A549 (cell line): Measurements from ENCODE around the gene TAF6L. TPM values are rescaled to one million over a fixed set of nuclear protein-coding genes. Genes with fewer than 3 reads are reported as not detected.
A peak's percentile ranks its signal among the peaks of the same experiment; 100 is the strongest.

Experiments
- ATAC-seq, 2 experiments: fragments of 200-7000 bp in 1 of 2; fragments of >200 bp in 1 of 2; cut with Nextera tagmentation in 1 of 2; cut with Tn5 transposase in 1 of 2; 3 replicates each; pipeline versions ENCODE4 v1.8.0 to v1.9.1; 2018 to 2020; ENCODE audit warnings: mild to moderate bottlenecking in 1 of 2, moderate library complexity in 1 of 2
- CTCF ChIA-PET: fragments of 300-600 bp; sonication (Branson Sonifier 250); formaldehyde crosslinking; extraction: SDS; loops from one replicate; lab custom pipeline; 2021; ENCODE audit warnings: antibody characterized with exemption, inconsistent platforms; lab: Yijun Ruan, JAX
- POLR2A ChIA-PET: fragments of 350-600 bp; formaldehyde crosslinking; extraction: SDS; loops from one replicate; lab custom pipeline; 2021; ENCODE audit warnings: antibody characterized with exemption, inconsistent platforms; lab: Yijun Ruan, JAX
- DNase-seq, 2 experiments: peaks; one replicate each; pipeline versions ENCODE4 v3.0.0 to v3.0.0-alpha.2; 2011 to 2016; ENCODE audit warnings: low read depth in 1 of 2, low spot score in 1 of 2
- FAIRE-seq: peaks from 2 replicates; lab custom pipeline; 2011; peaks lifted over from hg19 to GRCh38; lab: Jason Lieb, UNC
- H3K27ac ChIP-seq, 2 experiments: fragments of >200 bp; sonication (Bioruptor Twin); formaldehyde crosslinking; 3 replicates each; pipeline ENCODE4 v1.5.1; 2016 to 2017
- H3K4me1 ChIP-seq: fragments of >200 bp; sonication (Bioruptor Twin); formaldehyde crosslinking; 3 replicates; pipeline ENCODE4 v1.6.1; 2016
- H3K4me2 ChIP-seq: fragments of >200 bp; sonication (Bioruptor Twin); formaldehyde crosslinking; 3 replicates; pipeline ENCODE4 v1.6.1; 2016
- H3K4me3 ChIP-seq: fragments of >200 bp; sonication (Bioruptor Twin); formaldehyde crosslinking; 3 replicates; pipeline ENCODE4 v1.5.1; 2016
- H3K9me3 ChIP-seq: fragments of >200 bp; sonication (Bioruptor Twin); formaldehyde crosslinking; 3 replicates; pipeline ENCODE4 v1.6.1; 2016
- BHLHE40 ChIP-seq: IDR thresholded peaks from 2 replicates; pipeline ENCODE4 v1.6.1; 2012; ENCODE audit warnings: low read depth, low read length, inconsistent platforms
- CBX8 ChIP-seq: fragments of 200-600 bp; sonication (generic); IDR thresholded peaks from 2 replicates; pipeline ENCODE4 v1.6.1; 2016
- CHD2 ChIP-seq: fragments of 150-350 bp; IDR thresholded peaks from 2 replicates; pipeline ENCODE4 v1.6.1; 2014; ENCODE audit warnings: low read length; ENCODE audit not compliant: partially characterized antibody
- EHF ChIP-seq: fragments of 250-450 bp; sonication (Bioruptor Pico); IDR thresholded peaks from 2 replicates; pipeline ENCODE4 v1.5.0; 2020; ENCODE audit warnings: mild to moderate bottlenecking
- ESRRA ChIP-seq: fragments of 150-350 bp; IDR thresholded peaks from 2 replicates; pipeline ENCODE4 v1.6.1; 2014; ENCODE audit warnings: mild to moderate bottlenecking, low read length, borderline replicate concordance
- HDAC2 ChIP-seq: fragments of 200-600 bp; sonication (generic); IDR thresholded peaks from 2 replicates; pipeline ENCODE4 v1.6.1; 2016
- HOXB5 ChIP-seq: fragments of 250-450 bp; sonication (Bioruptor Pico); IDR thresholded peaks from 2 replicates; pipeline ENCODE4 v1.5.0; 2020; ENCODE audit warnings: mild to moderate bottlenecking, moderate library complexity
- MAX ChIP-seq: IDR thresholded peaks from 2 replicates; pipeline ENCODE4 v1.6.1; 2012
- MYC ChIP-seq: IDR thresholded peaks from 2 replicates; pipeline ENCODE4 v1.6.1; 2012; ENCODE audit warnings: mild to moderate bottlenecking, inconsistent platforms, low read length, improper control_type of control experiment, borderline replicate concordance
- NFE2L2 ChIP-seq: fragments of 150-350 bp; conservative IDR thresholded peaks from 2 replicates; pipeline ENCODE4 v1.6.1; 2014; ENCODE audit warnings: low read length
- NR3C1 ChIP-seq: fragments of >200 bp; sonication (Bioruptor Twin); formaldehyde crosslinking; IDR thresholded peaks from 3 replicates; pipeline ENCODE4 v1.6.1; 2017
- PHF8 ChIP-seq: fragments of 200-600 bp; sonication (generic); IDR thresholded peaks from 2 replicates; pipeline ENCODE4 v1.6.1; 2016; ENCODE audit warnings: low read depth, mild to moderate bottlenecking, antibody characterized with exemption, moderate library complexity, borderline replicate concordance
- POLR2A ChIP-seq: IDR thresholded peaks from 2 replicates; pipeline ENCODE4 v1.6.1; 2012; ENCODE audit warnings: mild to moderate bottlenecking, low read length
- RNF2 ChIP-seq: fragments of 200-600 bp; sonication (generic); IDR thresholded peaks from 2 replicates; pipeline ENCODE4 v1.6.1; 2016; ENCODE audit warnings: low read depth, mild to moderate bottlenecking, antibody characterized with exemption, moderate library complexity, borderline replicate concordance
- TFCP2L1 ChIP-seq: fragments of 250-450 bp; sonication (Bioruptor Pico); IDR thresholded peaks from 2 replicates; pipeline ENCODE4 v1.5.0; 2021; ENCODE audit warnings: mild to moderate bottlenecking
- ZC3H11A ChIP-seq: fragments of 450-650 bp; IDR thresholded peaks from 2 replicates; pipeline ENCODE4 v1.6.1; 2014; ENCODE audit warnings: antibody characterized with exemption, mild to moderate bottlenecking
- ZNF302 ChIP-seq: fragments of 250-450 bp; sonication (Bioruptor Pico); IDR thresholded peaks from 2 replicates; pipeline ENCODE4 v1.9.0; 2021; ENCODE audit warnings: inconsistent platforms, mild to moderate bottlenecking, moderate library complexity
- whole genome bisulfite sequencing: methylation state at CpG from one replicate; pipeline ENCODE4 v1.1.6; 2017; ENCODE audit errors: missing lambda C conversion rate; 5-methylcytosine and 5-hydroxymethylcytosine counted together
- polyA plus RNA-seq, 4 experiments: library from polyadenylated mRNA; depleted of rRNA in 3 of 4; stranded (reverse); fragments of >200 nt; fragmentation: RNase III in 1 of 4; extraction: RNeasy Plus Mini Kit Qiagen cat#74134 plus additional on column Dnase treatment in 1 of 4; gene quantifications; 2 replicates in 3 of 4; 3 replicates in 1 of 4; pipeline ENCODE4 v1.2.3, GENCODE V29; 2011 to 2017
- TF ChIP-seq, protein P1 (sequence below): IDR thresholded peaks from 2 replicates; pipeline ENCODE4 v1.6.1; 2012
- TF ChIP-seq, protein P2 (sequence below): fragments of 450-650 bp; IDR thresholded peaks from 2 replicates; pipeline ENCODE4 v1.6.1; 2014; ENCODE audit warnings: antibody characterized with exemption

The TAF6L gene
- polyA plus RNA-seq, 2 of the 4 experiments (the other 2 are of a cell fraction): 14.0 to 22.7 TPM

GRCh38 chr11:62796281-62796680, 25.1 kb downstream of the TAF6L start:
- Histone ChIP-seq H3K4me2 (no peak overlapping the region), H3K27ac (no peak overlapping the region), H3K4me3 (no peak overlapping the region), H3K4me1 (peaks cover 7% of the 10 kb centered on the region; the same call in 2 of the 3 replicates), H3K9me3 (no peaks in the 10 kb centered on the region)
- FAIRE-seq (no peak), ATAC-seq (no peak), DNase-seq (no peak)
- WGBS: 89% methylated on average over 7 of the region's 7 CpGs
- ChIA-PET CTCF (interaction anchor here (0.6 to 4.7 kb wide), 3 partner anchors 10 to 67 kb away, joined by 3 to 49 read pairs (median 3); partner anchors contain the start of gene TMEM179B), POLR2A (interaction anchor here (0.8 to 1.4 kb wide), 3 partner anchors 10 to 45 kb away, joined by 4 to 5 read pairs (median 5); no protein-coding TSS in a partner anchor)
- TF ChIP-seq MAX (no peak), BHLHE40 (no peak), NFE2L2 (no peak), ESRRA (no peak)
- TF ChIP-seq, protein P1, sequence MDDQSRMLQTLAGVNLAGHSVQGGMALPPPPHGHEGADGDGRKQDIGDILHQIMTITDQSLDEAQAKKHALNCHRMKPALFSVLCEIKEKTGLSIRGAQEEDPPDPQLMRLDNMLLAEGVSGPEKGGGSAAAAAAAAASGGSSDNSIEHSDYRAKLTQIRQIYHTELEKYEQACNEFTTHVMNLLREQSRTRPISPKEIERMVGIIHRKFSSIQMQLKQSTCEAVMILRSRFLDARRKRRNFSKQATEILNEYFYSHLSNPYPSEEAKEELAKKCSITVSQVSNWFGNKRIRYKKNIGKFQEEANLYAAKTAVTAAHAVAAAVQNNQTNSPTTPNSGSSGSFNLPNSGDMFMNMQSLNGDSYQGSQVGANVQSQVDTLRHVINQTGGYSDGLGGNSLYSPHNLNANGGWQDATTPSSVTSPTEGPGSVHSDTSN: no peak

DNA sequence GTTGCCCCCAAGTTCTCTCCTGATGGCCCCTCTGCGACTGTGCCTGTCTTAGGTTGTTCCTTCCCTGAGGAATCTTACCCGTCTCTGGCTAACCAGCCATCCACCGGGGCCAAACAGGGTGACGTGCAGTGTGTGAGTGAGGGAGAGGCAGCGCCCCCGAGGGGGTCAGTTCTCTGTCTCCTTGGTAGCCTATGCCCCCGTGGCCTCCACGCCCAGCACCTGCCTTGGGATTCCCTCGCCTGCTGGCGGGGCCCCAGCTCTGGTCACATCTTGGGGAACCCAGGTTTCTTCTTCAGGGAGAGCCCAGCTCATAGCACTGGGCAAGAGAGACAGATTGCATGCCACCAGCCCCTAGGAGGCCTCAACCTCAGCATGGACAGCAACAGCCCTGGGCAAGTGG, 28.3 kb downstream of the TAF6L start:
- ChIA-PET CTCF (interaction anchor here (1.0 to 6.2 kb wide), 2 partner anchors 10 to 81 kb away, joined by 3 to 69 read pairs; partner anchors contain the start of genes SLC3A2, TMEM179B and TMEM223), POLR2A (no interaction called here)
- Histone ChIP-seq H3K27ac (no peak overlapping the region), H3K4me1 (peaks cover 7% of the 10 kb centered on the region; the same call in 2 of the 3 replicates), H3K4me2 (no peak overlapping the region), H3K4me3 (no peak overlapping the region), H3K9me3 (no peaks in the 10 kb centered on the region)
- 96% methylated on average over 10 of the region's 10 CpGs for WGBS
- DNase-seq (no peak), FAIRE-seq (no peak), ATAC-seq (peak; percentile 6 to 14; a peak in 2 of 6 replicates)
- TF ChIP-seq CHD2: no peak
- TF ChIP-seq HDAC2: no peak
- TF ChIP-seq EHF (CRISPR knock-in tag): no peak
- no peak for TF ChIP-seq PHF8
- no peak for TF ChIP-seq HOXB5
- no peak for TF ChIP-seq BHLHE40
- no peak for TF ChIP-seq TFCP2L1 (CRISPR knock-in tag)

- FAIRE-seq: no peak
- no peak for DNase-seq
- no peak for TF ChIP-seq NR3C1
- no peak for TF ChIP-seq POLR2A
- TF ChIP-seq ZC3H11A: no peak
- TF ChIP-seq, protein P2, sequence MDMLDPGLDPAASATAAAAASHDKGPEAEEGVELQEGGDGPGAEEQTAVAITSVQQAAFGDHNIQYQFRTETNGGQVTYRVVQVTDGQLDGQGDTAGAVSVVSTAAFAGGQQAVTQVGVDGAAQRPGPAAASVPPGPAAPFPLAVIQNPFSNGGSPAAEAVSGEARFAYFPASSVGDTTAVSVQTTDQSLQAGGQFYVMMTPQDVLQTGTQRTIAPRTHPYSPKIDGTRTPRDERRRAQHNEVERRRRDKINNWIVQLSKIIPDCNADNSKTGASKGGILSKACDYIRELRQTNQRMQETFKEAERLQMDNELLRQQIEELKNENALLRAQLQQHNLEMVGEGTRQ: no peak
- TF ChIP-seq MYC: no peak
- no peak for TF ChIP-seq RNF2
- TF ChIP-seq ZNF302 (CRISPR knock-in tag): no peak
- TF ChIP-seq NFE2L2: no peak
- no peak for TF ChIP-seq CBX8
- TF ChIP-seq, all 56 proteins: peak for 0
- ChIA-PET POLR2A (interaction anchor here (0.6 to 1.1 kb wide), 2 partner anchors 10 to 40 kb away, joined by 3 read pairs; no protein-coding TSS in a partner anchor), CTCF (interaction anchor here (0.6 to 6.2 kb wide), 3 partner anchors 12 to 80 kb away, joined by 3 to 69 read pairs (median 3); partner anchors contain the start of genes SLC3A2, TMEM179B and TMEM223)
- no peaks in the 10 kb centered on the region for H3K9me3 ChIP-seq
- ATAC-seq: no peak
- WGBS: 91% methylated on average over 4 of the region's 4 CpGs
- H3K4me3 ChIP-seq: no peak overlapping the region
- no peak overlapping the region for H3K4me2 ChIP-seq
- H3K27ac ChIP-seq: no peak overlapping the region
- H3K4me1 ChIP-seq: peaks cover 10% of the 10 kb centered on the region; the same call in 2 of the 3 replicates
Observed at GRCh38 chr11:62801071-62801470, 29.9 kb downstream of the TAF6L start.
